RWPE2 (cell line): ENCODE measurements around the gene MRPL36.

Experiments used
- ATAC-seq: fragments of 200-7000 bp; cut with Tn5 transposase; 3 replicates; pipeline ENCODE4 v1.9.1; 2021; ENCODE audit warnings: low read depth
- DNase-seq: peaks from one replicate; pipeline ENCODE4 v3.0.0-alpha.2; 2020; ENCODE audit warnings: low spot score
- H3K27ac ChIP-seq: fragments of 450-650 bp; 2 replicates; pipeline ENCODE4 v1.5.1; 2017; ENCODE audit warnings: mild to moderate bottlenecking; ENCODE audit not compliant: poor library complexity, severe bottlenecking
- H3K27me3 ChIP-seq: fragments of 250-450 bp; sonication (Bioruptor Pico); 2 replicates; pipeline ENCODE4 v1.5.1; 2021; ENCODE audit warnings: mild to moderate bottlenecking, moderate library complexity; ENCODE audit not compliant: insufficient read depth, poor library complexity, severe bottlenecking
- H3K36me3 ChIP-seq: fragments of 250-450 bp; sonication (Bioruptor Pico); 2 replicates; pipeline ENCODE4 v1.5.1; 2020; ENCODE audit warnings: low read depth, mild to moderate bottlenecking, moderate library complexity
- H3K4me1 ChIP-seq: fragments of 250-450 bp; sonication (Bioruptor Pico); 2 replicates; pipeline ENCODE4 v1.5.1; 2021; ENCODE audit warnings: mild to moderate bottlenecking, moderate library complexity; ENCODE audit not compliant: insufficient read depth, poor library complexity, severe bottlenecking
- H3K4me3 ChIP-seq: fragments of 250-450 bp; sonication (Bioruptor Pico); 2 replicates; pipeline ENCODE4 v1.5.1; 2021; ENCODE audit warnings: mild to moderate bottlenecking, moderate library complexity; ENCODE audit not compliant: severe bottlenecking
- H3K9me3 ChIP-seq: fragments of 250-450 bp; sonication (Bioruptor Pico); 2 replicates; pipeline ENCODE4 v1.5.1; 2021; ENCODE audit warnings: mild to moderate bottlenecking, moderate library complexity; ENCODE audit not compliant: severe bottlenecking
- TF ChIP-seq, protein P1 (sequence below): fragments of 450-650 bp; IDR thresholded peaks from one replicate; pipeline ENCODE4 v1.5.1; 2017; ENCODE audit warnings: mild to moderate bottlenecking, moderate library complexity; ENCODE audit not compliant: poor library complexity, severe bottlenecking

Gene MRPL36

DNA sequence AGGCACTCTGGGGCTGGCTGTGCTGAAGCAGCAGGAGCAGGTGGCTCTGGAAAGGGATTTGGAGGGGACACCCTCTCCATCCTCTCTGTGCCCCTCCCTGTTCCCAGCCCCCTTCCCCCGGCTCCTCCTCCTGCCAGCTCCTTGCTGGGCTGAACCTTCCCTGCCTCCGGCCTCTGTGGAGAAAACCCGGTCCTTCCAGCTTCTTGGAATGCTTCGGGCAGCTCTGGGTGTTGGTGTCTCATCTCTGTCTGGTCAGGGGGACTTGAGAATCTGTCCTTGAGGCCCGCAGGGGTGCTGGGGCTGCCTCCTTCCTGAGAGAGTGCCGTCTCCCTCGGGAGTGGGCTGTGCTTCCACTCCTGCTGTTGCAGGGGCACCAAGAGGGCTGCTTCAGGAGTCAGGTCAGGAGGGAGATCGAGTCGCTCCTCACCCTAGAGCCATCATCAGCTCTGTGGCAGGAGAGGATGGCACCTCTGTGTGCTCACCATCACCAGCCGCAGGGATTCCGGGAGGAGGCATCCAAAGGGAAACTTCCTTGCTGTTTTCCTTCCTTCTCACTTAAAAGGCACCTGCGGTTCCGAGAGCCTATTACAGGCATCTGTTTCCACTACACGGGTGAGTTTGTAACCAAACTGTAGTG is 32.2 kb upstream of the MRPL36 start:
- ATAC-seq (no peak), DNase-seq (no peak)
- H3K4me3 ChIP-seq, result no peak overlapping the region
- H3K4me1 ChIP-seq, result no peaks in the 10 kb centered on the region
- H3K36me3 ChIP-seq, result no peaks in the 10 kb centered on the region
- no peaks in the 10 kb centered on the region for H3K9me3 ChIP-seq
- H3K27ac ChIP-seq, result no peak overlapping the region
- TF ChIP-seq, protein P1, sequence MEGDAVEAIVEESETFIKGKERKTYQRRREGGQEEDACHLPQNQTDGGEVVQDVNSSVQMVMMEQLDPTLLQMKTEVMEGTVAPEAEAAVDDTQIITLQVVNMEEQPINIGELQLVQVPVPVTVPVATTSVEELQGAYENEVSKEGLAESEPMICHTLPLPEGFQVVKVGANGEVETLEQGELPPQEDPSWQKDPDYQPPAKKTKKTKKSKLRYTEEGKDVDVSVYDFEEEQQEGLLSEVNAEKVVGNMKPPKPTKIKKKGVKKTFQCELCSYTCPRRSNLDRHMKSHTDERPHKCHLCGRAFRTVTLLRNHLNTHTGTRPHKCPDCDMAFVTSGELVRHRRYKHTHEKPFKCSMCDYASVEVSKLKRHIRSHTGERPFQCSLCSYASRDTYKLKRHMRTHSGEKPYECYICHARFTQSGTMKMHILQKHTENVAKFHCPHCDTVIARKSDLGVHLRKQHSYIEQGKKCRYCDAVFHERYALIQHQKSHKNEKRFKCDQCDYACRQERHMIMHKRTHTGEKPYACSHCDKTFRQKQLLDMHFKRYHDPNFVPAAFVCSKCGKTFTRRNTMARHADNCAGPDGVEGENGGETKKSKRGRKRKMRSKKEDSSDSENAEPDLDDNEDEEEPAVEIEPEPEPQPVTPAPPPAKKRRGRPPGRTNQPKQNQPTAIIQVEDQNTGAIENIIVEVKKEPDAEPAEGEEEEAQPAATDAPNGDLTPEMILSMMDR, result no peak
- no peaks in the 10 kb centered on the region for H3K27me3 ChIP-seq

DNA sequence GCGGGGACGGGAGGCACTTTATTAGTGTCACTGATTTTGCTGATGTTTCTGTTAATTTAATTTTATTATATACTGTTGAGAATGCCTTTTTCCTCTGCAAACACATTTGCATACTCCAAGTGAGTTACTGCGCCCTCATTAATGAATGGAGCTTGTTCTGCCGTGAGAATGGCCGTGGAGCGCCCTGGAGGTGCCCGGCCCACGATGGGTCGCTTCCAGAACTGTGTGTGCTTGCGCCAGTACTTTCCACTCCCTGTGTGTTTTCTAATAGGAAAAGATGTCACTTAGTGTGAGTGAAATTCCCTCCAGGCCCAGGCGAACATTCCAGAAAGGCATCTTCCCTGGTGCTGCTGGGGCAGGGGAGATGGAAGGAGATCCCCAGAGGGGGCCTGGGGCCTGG is 31.6 kb upstream of the MRPL36 start:
- no peak for ATAC-seq
- no peaks in the 10 kb centered on the region for H3K36me3 ChIP-seq
- TF ChIP-seq, protein P1, result no peak

DNA sequence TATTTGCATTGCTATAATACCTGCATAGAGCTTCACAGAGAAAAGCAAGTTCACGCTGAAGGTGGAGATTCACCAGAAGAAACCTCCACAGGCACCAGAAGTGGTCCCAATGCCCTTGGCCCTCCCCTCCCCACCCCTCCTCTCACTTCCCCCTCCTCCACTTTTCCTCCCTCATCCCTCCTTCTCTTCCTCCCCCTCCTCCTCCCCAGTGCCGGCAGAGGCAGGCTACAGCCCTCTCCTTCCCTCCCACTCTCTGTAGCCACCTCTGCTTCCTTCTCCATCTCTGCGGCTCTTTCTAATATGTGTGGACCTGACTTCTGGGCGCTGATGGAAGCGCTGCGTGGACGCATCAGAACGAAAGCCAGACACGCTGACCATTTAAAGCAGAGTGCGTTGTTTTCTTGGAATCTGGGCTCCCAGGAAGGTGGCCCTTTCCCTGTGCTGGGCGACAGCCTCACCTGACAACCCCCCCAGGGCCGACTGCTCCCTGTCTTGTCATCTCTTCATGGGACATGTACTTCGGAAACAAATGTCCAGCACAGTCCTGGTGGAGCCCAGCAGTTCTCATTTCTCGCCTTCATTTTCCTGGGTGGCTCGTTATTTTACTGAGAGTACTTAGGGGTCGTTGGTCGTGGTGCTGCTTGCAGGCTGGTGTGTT is 31.1 kb upstream of the MRPL36 start:
- Histone ChIP-seq H3K9me3 (no peaks in the 10 kb centered on the region), H3K27me3 (no peaks in the 10 kb centered on the region), H3K4me1 (no peaks in the 10 kb centered on the region), H3K27ac (no peak overlapping the region), H3K4me3 (no peak overlapping the region), H3K36me3 (no peaks in the 10 kb centered on the region)
- TF ChIP-seq, protein P1, result no peak
- ATAC-seq, result no peak
- DNase-seq, result peak; percentile 58

More for the DNA sequence above, 31.6 kb upstream of the MRPL36 start:
- H3K27ac ChIP-seq, result no peak overlapping the region
- H3K4me3 ChIP-seq, result no peak overlapping the region
- no peak for DNase-seq
- H3K4me1 ChIP-seq, result no peaks in the 10 kb centered on the region
- H3K9me3 ChIP-seq, result no peaks in the 10 kb centered on the region
- no peaks in the 10 kb centered on the region for H3K27me3 ChIP-seq

DNA sequence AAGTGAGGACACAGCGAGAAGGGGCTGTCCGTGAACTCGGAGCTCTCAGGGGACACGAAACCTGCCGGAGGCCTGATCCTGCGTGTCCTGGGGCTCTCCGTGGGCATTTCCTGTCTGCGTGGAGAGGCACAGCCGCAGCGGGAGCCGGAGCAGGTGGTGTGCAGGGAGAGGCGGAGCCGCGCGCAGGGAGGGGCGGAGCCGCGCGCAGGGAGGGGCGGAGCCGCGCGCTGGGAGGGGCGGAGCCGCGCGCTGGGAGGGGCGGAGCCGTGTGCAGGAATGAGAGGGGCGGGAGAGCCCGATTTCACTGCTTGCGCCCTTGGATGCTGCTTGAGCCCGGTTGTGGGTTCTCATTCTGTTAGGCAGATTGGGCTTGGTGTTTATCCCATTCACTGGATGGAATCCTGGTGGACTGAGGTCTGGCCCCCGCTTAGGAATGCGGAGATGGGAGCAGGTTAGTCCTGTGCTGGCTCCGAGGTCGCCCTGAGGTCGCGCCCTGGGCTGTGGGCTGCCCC is 28.3 kb upstream of the MRPL36 start:
- no peaks in the 10 kb centered on the region for H3K4me1 ChIP-seq
- no peak overlapping the region for H3K4me3 ChIP-seq
- ATAC-seq (peak; percentile 33; the same call in 2 of the 3 replicates), DNase-seq (peak; percentile 62)
- no peaks in the 10 kb centered on the region for H3K27me3 ChIP-seq
- peaks cover 6% of the 10 kb centered on the region for H3K36me3 ChIP-seq
- no peak overlapping the region for H3K27ac ChIP-seq
- H3K9me3 ChIP-seq, result no peaks in the 10 kb centered on the region
- TF ChIP-seq, protein P1, result no peak
